Measurements from ENCODE around the gene DCUN1D4.
A peak's percentile ranks its signal among the peaks of the same experiment; 100 is the strongest.

DNA sequence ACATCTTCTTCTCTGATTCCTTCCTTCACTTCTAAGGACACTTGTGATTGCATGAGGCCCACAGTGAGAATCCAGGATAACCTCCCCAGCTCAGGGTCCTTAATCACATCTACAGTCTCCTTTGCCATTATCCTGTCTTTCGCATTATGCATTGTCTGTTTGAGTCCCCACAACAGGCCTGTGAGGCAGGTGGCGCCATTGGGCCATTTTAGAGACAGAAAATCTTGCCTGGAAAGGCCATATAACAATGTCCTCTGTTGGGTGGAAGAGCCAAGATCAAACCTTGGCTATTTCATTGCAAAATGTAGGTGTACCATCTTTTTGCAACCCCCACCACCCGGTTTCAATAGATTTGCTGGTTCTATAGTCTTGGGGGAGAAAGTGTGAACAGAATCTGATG, 11.8 kb upstream of the DCUN1D4 start:
- TF ChIP-seq CTCF (IDR thresholded peaks at IDR 0.05; ENCODE audit: insufficient read depth, low read length), result peak; percentile 41
- TF ChIP-seq POLR2AphosphoS5 (IDR thresholded peaks at IDR 0.05; ENCODE audit: low read depth), result no peak
